Kidney (tissue), 14 donors: Measurements from ENCODE around the gene NREP. TPM values are rescaled to one million over a fixed set of nuclear protein-coding genes. Genes with fewer than 3 reads are reported as not detected.

ENCODE experiments used
- DNase-seq, 5 donors: peaks; one replicate each; pipeline ENCODE4 v3.0.0-alpha.2; 2013 to 2020
- FAIRE-seq: peaks from 2 replicates; lab custom pipeline; 2012; peaks lifted over from hg19 to GRCh38; lab: Jason Lieb, UNC
- H3K27ac ChIP-seq, 2 donors: one replicate each; pipeline ENCODE4 v1.7.0; 2013; ENCODE audit warnings: low read depth in 2 of 2, low read length in 2 of 2, inconsistent platforms in 1 of 2
- H3K27me3 ChIP-seq: one replicate; pipeline ENCODE4 v1.7.1; 2013; ENCODE audit warnings: low read length, inconsistent platforms; ENCODE audit not compliant: control insufficient read depth, insufficient read depth
- H3K36me3 ChIP-seq, 3 donors: one replicate each; pipeline versions ENCODE4 v1.7.0 to v1.7.1; 2013; ENCODE audit warnings: low read length in 3 of 3, control low read depth in 1 of 3, inconsistent platforms in 1 of 3; ENCODE audit not compliant: insufficient read depth in 3 of 3, control insufficient read depth in 2 of 3
- H3K4me1 ChIP-seq, 3 donors: one replicate each; pipeline versions ENCODE4 v1.7.0 to v1.7.1; 2013; ENCODE audit warnings: low read length in 3 of 3, inconsistent platforms in 1 of 3, low read depth in 1 of 3; ENCODE audit not compliant: control insufficient read depth in 2 of 3, insufficient read depth in 2 of 3
- H3K4me3 ChIP-seq, 3 donors: one replicate each; pipeline versions ENCODE4 v1.7.0 to v1.8.1; 2013; ENCODE audit warnings: low read length in 3 of 3, control low read depth in 1 of 3, inconsistent platforms in 1 of 3
- H3K9ac ChIP-seq, 3 donors: one replicate each; pipeline versions ENCODE4 v1.7.0 to v1.7.1; 2013; ENCODE audit warnings: low read length in 3 of 3, control low read depth in 1 of 3, inconsistent platforms in 1 of 3
- H3K9me3 ChIP-seq, 3 donors: one replicate each; pipeline versions ENCODE4 v1.7.0 to v1.7.1; 2013; ENCODE audit warnings: low read length in 3 of 3, control low read depth in 1 of 3, inconsistent platforms in 1 of 3; ENCODE audit not compliant: control insufficient read depth in 2 of 3, insufficient read depth in 1 of 3
- CTCF ChIP-seq: IDR thresholded peaks from 3 replicates; pipeline ENCODE4 v1.5.1; 2012; ENCODE audit warnings: mild to moderate bottlenecking, moderate library complexity, borderline replicate concordance; ENCODE audit not compliant: insufficient read depth; ENCODE audit errors: extremely low read depth
- intact Hi-C: fragments of 100-400 bp; cut with DNase I; formaldehyde crosslinking; loops from one replicate; pipeline ENCODE4 v1.11.1; 2022
- polyA plus RNA-seq: library from polyadenylated mRNA; stranded (reverse); fragments of 350-450 nt; fragmentation: Illumina TruSeq; extraction: RNeasy Lipid Tissue Mini Kit (QIAGEN cat#74804); gene quantifications from one replicate; pipeline ENCODE4 v1.2.3, GENCODE V29; 2014; ENCODE audit warnings: low read depth, low replicate concordance; ENCODE audit not compliant: insufficient read depth
- total RNA-seq: library from RNA; stranded (reverse); fragmentation: NEBNext Ultra II Directional; extraction: Animal tissue kit (Norgen Biotek cat#: 25700); gene quantifications from one replicate; pipeline ENCODE4 v1.2.1, GENCODE V29; 2021
- donor health status: control.
- donor health status: control.
- donor health status: control.
- donor health status: control.
- donor health status: control.
- donor health status: DM: yes; HTN: yes; CAD: no.
- donor health status: Normal renal cell carcinoma (clear cell type).

Gene NREP
- total and polyA plus RNA-seq, 2 donors from 2014 or later, result 20.9 to 37.0 TPM

DNA sequence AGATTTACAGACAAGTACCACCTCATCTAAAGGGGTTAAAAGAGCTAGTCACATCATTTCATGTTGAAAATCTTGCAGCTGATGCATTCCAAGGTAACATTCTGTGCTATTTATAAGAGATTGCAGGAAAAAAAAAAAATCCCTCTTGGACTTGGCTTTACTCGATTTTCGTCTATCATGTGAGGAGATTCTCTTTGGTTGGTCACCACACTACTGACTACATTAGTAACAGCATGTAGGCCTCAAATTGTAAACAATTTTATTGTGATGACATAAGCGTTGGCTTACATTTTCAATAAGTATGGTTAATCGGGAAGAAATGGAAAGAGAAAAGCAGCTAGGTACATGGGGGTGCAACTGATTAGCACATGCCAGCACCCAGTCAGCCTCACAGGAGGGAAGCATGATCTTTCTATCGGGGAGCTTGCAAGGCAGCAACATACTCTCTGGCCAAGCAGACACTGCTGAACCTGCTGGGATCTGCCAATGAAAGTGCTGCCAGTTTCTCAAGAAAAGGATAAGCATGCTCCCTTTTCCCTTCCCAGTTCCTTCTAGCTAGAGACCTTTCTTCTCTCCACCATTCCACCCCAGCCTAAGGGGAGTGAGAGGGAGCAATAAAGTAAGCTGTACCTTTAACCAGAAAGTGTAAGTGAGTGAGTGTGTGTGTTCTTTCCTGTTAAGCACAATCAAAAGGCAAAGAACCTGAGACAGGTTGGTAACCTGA, 7.5 kb downstream of the NREP start:
- H3K9ac ChIP-seq, result no peak overlapping the region
- DNase-seq, result no peak

GRCh38 chr5:111748304-111748763, 8.7 kb downstream of the NREP start:
- H3K4me3 ChIP-seq, result no peak overlapping the region
- peaks cover 0 to 12% (median 2%) of the 10 kb centered on the region in 3 donors for H3K4me1 ChIP-seq
- FAIRE-seq, result no peak
- no peaks in the 10 kb centered on the region for H3K27me3 ChIP-seq
- no peak for TF ChIP-seq CTCF
- no peak overlapping the region for H3K9ac ChIP-seq
- intact Hi-C loops, result no loop called here
- DNase-seq, result no peak
- H3K36me3 ChIP-seq, result no peaks in the 10 kb centered on the region
- H3K9me3 ChIP-seq, result no peaks in the 10 kb centered on the region
- H3K27ac ChIP-seq, result no peak overlapping the region

More for the DNA sequence above, 7.5 kb downstream of the NREP start:
- Histone ChIP-seq H3K9me3 (no peaks in the 10 kb centered on the region), H3K36me3 (no peaks in the 10 kb centered on the region), H3K27ac (no peak overlapping the region), H3K4me1 (peaks cover 0 to 11% (median 0%) of the 10 kb centered on the region in 3 donors), H3K4me3 (no peak overlapping the region), H3K27me3 (no peaks in the 10 kb centered on the region)
- FAIRE-seq, result no peak
- no peak for TF ChIP-seq CTCF
- intact Hi-C loops, result no loop called here

GRCh38 chr5:111747337-111747736, 9.7 kb downstream of the NREP start:
- Histone ChIP-seq H3K27ac (no peak overlapping the region), H3K27me3 (no peaks in the 10 kb centered on the region), H3K9ac (no peak overlapping the region), H3K36me3 (no peaks in the 10 kb centered on the region), H3K4me1 (peaks cover 3 to 21% (median 5%) of the 10 kb centered on the region in 3 donors), H3K4me3 (no peak overlapping the region), H3K9me3 (no peaks in the 10 kb centered on the region)
- FAIRE-seq (no peak), DNase-seq (peak in 2 of 5 donors; percentile 73)
- intact Hi-C loops, result no loop called here
- no peak for TF ChIP-seq CTCF
